NCI-H2029 (cell line): ENCODE results near the gene ACBD6.

Experiments
- DNase-seq: peaks from one replicate; lab custom pipeline; 2025; lab: John Stamatoyannopoulos, UW

ACBD6 gene

DNA sequence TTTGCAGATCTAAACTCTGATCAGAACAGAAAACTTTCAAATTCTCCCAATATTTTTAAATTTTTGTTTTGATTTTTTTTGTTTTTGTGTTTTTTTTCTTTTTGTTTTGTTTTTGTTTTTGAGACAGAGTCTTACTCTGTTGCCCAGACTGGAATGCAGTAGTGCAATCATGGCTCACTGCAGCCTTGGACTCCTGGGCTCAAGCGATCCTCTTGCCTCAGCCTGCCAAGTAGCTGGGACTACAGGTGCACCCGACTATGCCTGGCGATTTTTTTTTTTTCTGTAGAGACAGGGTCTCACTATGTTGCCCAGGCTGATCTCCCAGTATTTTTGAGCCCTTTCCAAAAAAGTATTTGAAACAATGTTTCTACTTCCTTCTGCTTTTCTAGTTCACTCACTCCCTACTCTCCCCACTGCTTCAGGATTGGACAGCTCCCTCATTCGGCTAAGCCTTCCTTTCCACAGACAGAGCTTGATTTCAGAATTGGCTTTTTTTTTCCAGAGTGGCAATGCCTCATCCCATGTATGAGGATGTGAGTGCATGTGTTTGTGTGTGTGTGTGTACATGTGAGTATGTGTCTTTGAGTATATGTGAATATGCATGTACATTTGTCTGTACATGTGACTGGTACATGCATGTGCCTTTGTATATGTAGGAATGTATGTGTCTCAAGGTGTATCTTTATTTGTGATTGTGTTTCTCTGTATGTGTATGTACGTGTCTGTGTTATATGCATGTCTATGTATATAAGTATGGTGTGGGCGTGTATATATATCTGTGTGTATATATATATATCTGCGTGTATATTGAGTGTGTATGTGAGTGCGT is 260.4 kb downstream of the ACBD6 start:
- no peak for DNase-seq

DNA sequence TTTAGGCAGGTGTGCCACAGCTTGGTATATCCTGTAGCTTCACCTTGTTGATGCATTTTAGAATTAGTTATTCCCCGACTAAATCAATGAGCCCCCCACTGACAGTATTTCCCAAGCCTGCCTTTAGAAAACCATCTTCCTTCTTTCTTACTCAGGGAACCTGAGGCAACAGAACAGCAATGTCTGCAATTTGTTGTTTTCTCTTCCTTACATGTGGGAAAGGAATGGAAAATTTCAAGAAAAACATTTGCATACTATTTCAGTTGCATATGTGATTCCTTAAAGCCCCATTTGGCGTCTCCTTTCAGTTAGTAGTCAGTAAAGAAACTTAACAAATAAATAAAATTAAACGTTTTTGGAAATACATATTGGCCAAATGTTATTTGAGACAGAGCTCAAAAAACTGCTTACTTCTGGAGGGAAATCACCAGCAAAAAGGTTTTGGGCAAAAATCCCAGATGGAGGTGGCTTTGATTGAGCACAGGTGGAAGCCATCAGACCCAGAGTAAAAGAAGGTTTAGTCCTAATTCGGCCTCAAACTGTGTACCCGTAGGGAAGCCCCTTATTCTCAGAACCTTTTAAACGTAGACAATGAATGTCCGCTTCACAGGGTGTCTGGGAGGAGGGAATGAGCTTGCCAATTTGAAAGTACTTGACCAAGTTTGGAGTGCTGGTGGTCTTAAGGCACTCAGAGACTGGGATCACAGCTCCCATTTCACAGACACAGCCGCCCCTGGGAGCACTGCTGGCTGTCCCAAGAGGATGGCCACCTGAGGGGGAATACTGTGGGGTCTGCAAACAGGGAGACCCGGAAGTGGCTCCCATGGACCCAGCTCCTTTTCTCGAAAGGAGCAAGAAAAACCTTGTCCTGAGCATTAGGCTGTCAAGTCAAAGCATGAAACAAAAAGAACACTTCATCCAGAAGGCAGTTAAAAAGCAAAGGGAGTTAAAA is 263.0 kb downstream of the ACBD6 start:
- DNase-seq, result no peak

DNA sequence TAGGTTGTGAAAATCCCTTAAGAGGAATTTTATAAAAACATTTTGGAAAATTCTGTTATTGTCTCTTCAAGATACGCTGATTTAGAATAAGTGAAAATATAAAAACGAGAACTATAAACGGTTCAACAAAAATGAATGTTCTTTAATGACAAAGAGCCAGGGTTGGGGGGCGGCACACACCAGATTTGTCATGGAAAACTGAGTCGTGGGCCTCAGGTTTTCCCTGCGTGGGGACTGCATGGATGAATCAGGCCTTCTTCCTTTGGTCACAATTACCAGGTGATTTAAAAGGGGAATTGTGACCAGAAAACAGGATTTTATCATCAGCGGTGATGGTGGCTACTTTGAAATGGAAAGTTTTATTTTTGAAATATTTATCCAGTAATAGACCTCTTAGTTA is 263.7 kb downstream of the ACBD6 start:
- no peak for DNase-seq
